Gastroesophageal sphincter (tissue), 4 donors: ENCODE data around the gene DPEP3. TPM values are rescaled to one million over a fixed set of nuclear protein-coding genes. Genes with fewer than 3 reads are reported as not detected.

ENCODE experiments used
- ATAC-seq: fragments of 150-250 bp; one replicate; pipeline ENCODE4 v1.9.1; 2016; ENCODE audit warnings: mild to moderate bottlenecking, moderate library complexity
- H3K27ac ChIP-seq, 4 donors: fragments of 200-600 bp; sonication (generic) in 3 of 4; 1 replicate in 3 of 4; 2 replicates in 1 of 4; pipeline ENCODE4 v1.5.1; 2016 to 2019
- H3K27me3 ChIP-seq: fragments of 200-600 bp; sonication (generic); one replicate; pipeline ENCODE4 v1.5.1; 2019
- H3K36me3 ChIP-seq, 2 donors: fragments of 200-600 bp; sonication (generic); one replicate each; pipeline ENCODE4 v1.5.1; 2019; ENCODE audit warnings: control low read depth in 1 of 2
- H3K4me1 ChIP-seq, 3 donors: fragments of 200-600 bp; sonication (generic); 1 replicate in 2 of 3; 2 replicates in 1 of 3; pipeline ENCODE4 v1.5.1; 2016 to 2019; ENCODE audit warnings: control low read depth in 2 of 3
- H3K4me3 ChIP-seq, 2 donors: fragments of 200-600 bp; sonication (generic); one replicate each; pipeline ENCODE4 v1.5.1; 2019; ENCODE audit warnings: mild to moderate bottlenecking in 1 of 2, moderate library complexity in 1 of 2
- H3K9me3 ChIP-seq, 3 donors: fragments of 200-600 bp; sonication (generic); one replicate each; pipeline ENCODE4 v1.5.1; 2017 to 2019; ENCODE audit warnings: control low read depth in 2 of 3
- CTCF ChIP-seq, 4 experiments: fragments of 200-600 bp in 2 of 4; fragments of 450-650 bp in 2 of 4; sonication (generic) in 1 of 4; IDR thresholded peaks; one replicate each; pipeline ENCODE4 v1.5.1; 2017 to 2019; ENCODE audit warnings: antibody characterized with exemption in 4 of 4, mild to moderate bottlenecking in 2 of 4, moderate library complexity in 2 of 4
- EP300 ChIP-seq: sonication (generic); formaldehyde crosslinking; IDR thresholded peaks from one replicate; pipeline ENCODE4 v1.6.1; 2017; ENCODE audit warnings: antibody characterized with exemption, mild to moderate bottlenecking
- POLR2A ChIP-seq, 2 donors: fragments of 450-650 bp; IDR thresholded peaks; one replicate each; pipeline ENCODE4 v1.6.1; 2017; ENCODE audit warnings: antibody characterized with exemption in 2 of 2, mild to moderate bottlenecking in 2 of 2, moderate library complexity in 1 of 2
- POLR2AphosphoS5 ChIP-seq: sonication (generic); formaldehyde crosslinking; IDR thresholded peaks from one replicate; pipeline ENCODE4 v1.6.1; 2017; ENCODE audit warnings: antibody characterized with exemption
- WGBS, 2 donors: methylation state at CpG; one replicate each; pipeline ENCODE4 v1.1.5; 2018; ENCODE audit warnings: low coverage in 1 of 2; 5-methylcytosine and 5-hydroxymethylcytosine counted together
- total RNA-seq, 4 donors: library from RNA; depleted of rRNA; stranded (reverse); fragments of >200 nt; gene quantifications; one replicate each; pipeline ENCODE4 v1.1.0, GENCODE V29; 2016

DPEP3 gene
- total RNA-seq, 4 donors from 2014 or later: 1.4 TPM; not detected in 3

DNA sequence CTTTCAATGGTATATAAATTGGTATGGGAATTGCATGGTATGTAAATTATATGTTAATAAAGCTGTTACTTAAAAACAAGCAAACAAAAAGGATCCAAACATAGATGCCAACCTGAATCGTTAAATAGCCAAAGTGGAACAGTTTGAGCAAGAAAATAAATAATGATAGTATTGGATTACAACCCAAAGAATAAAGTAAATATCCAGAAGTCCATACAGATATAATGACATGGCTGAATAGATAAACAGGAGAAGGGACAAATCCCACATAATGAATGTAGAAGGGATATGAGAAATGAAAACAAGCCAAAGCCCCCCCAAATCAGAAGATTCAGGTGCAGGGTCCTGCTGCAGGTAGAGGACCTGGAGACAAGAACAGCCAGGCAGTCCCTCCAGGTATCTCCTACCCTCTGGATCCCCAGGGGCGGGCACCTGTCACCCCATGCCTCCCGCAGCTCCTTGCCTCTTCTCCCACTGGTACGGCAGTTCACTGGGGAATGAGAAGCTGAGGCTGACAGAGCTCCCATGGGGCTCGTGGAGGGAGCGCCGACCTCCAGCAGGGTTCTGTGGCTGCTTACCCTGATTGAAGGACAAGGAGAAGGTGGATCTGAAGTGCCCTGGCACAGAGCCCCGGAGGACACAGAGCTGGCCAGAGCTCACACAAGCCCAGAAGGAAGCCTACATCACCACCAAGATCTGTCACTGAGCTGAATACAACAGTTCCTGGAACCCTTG, 26.5 kb downstream of the DPEP3 start:
- TF ChIP-seq POLR2AphosphoS5 (no peak), CTCF (IDR thresholded peaks at IDR 0.05) (no peak), EP300 (no peak), POLR2A (IDR thresholded peaks at IDR 0.05) (no peak)
- Histone ChIP-seq H3K27ac (peak overlapping the region in 3 of 4 donors; percentile 14 to 41 (median 27)), H3K4me3 (no peak overlapping the region), H3K27me3 (no peaks in the 10 kb centered on the region), H3K36me3 (peaks cover 0 to 100% of the 10 kb centered on the region in 2 donors), H3K4me1 (peaks cover 0 to 45% (median 12%) of the 10 kb centered on the region in 3 donors), H3K9me3 (no peaks in the 10 kb centered on the region)
- ATAC-seq: no peak
- WGBS, 2 donors: 83 to 84% methylated on average over 3 to 4 of the region's 8 CpGs

DNA sequence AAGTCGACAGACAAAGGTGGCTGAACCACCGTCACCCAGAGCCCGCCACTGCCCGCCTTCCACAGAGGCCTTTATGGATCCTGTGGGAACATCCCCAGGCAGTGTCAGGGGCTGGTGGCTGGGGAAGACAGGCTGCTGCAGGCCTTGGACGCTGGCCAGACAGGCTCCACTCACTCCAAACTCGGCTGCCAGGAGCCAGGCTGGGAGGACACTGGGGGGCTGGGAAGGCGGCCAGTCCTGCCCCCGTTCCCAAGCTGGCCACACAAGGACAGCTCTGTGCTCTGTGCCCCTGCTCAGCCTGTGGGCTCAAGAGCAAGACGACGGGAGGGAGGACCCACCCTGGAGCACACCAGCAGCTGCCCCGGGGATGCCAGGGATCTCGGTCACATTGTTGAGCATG, 28.8 kb downstream of the DPEP3 start:
- no peaks in the 10 kb centered on the region for H3K27me3 ChIP-seq
- peak overlapping the region in 3 of 4 donors; percentile 38 to 70 (median 64) for H3K27ac ChIP-seq

DNA sequence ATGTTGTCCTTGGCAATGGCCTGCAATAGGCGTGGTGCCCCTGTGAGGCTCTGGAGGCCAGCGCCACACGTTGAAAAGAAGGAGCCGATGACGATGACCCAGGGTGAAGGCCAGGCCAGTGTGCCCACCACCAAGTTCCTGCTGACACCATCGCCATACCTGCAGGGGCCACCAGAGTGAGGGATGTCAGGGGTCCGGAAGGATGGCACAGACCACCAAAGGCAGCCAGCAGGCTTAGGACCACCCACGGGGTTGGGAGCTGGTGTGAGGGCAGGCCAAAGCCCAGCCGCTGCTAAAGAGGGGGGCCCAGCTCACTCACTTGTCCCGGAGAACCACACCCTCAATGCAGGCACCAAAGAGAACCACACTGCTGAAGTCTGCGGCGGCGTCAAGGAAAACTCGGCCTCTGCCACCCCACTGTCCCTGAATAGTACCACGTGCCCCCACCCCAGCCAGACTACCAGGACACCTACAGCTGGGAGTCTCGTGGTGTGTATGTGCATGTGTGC, 29.9 kb downstream of the DPEP3 start:
- 69 to 82% methylated on average over 2 to 3 of the region's 16 CpGs for WGBS, 2 donors
- Histone ChIP-seq H3K4me3 (no peak overlapping the region), H3K27ac (peak overlapping the region in 2 of 4 donors; percentile 38 to 64), H3K9me3 (no peaks in the 10 kb centered on the region), H3K4me1 (peaks cover 0 to 51% (median 11%) of the 10 kb centered on the region in 3 donors), H3K36me3 (peaks cover 0 to 100% of the 10 kb centered on the region in 2 donors), H3K27me3 (no peaks in the 10 kb centered on the region)
- ATAC-seq: no peak
- no peak for TF ChIP-seq EP300
- TF ChIP-seq POLR2A (IDR thresholded peaks at IDR 0.05): no peak
- no peak for TF ChIP-seq POLR2AphosphoS5

More for the DNA sequence above, 28.8 kb downstream of the DPEP3 start:
- no peak for ATAC-seq
- Histone ChIP-seq H3K4me1 (peaks cover 0 to 42% (median 11%) of the 10 kb centered on the region in 3 donors), H3K9me3 (no peaks in the 10 kb centered on the region), H3K4me3 (no peak overlapping the region), H3K36me3 (peaks cover 0 to 100% of the 10 kb centered on the region in 2 donors)
- WGBS, 2 donors: 60% methylated on average over 2 of the region's 12 CpGs; no CpG with 5 or more reads in 1 of the 2 donors
- TF ChIP-seq EP300: no peak
- TF ChIP-seq POLR2AphosphoS5: peak; percentile 26

DNA sequence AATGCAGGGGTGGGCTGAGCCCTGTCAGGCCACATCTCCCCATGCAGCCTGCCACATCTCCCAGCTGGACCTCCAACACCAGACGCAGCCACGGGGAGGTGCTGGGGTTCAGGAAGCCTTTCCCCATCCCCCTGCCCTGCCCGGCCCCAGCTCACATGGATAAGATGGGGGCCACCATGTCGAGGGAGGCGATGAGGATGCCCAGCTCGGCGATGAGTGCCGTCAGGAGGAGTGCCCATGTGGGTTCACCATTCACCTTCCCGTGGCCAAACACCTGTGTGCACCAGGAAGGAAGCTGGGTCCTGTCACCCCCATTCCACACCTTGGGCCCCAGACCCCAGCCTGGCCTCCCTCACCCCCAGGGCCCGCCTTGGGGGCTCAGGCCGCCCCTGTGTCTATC, 30.7 kb downstream of the DPEP3 start:
- 70% methylated on average over 2 of the region's 11 CpGs; no CpG with 5 or more reads in 1 of the 2 donors for WGBS, 2 donors
- no peak for ATAC-seq
- Histone ChIP-seq H3K36me3 (peaks cover 0 to 100% of the 10 kb centered on the region in 2 donors), H3K27ac (peak overlapping the region in 1 of 4 donors; percentile 13), H3K4me3 (no peak overlapping the region), H3K4me1 (peaks cover 0 to 53% (median 17%) of the 10 kb centered on the region in 3 donors), H3K9me3 (no peaks in the 10 kb centered on the region), H3K27me3 (no peaks in the 10 kb centered on the region)
- no peak for TF ChIP-seq POLR2AphosphoS5
- no peak for TF ChIP-seq EP300
- TF ChIP-seq CTCF (IDR thresholded peaks at IDR 0.05): no peak
- no peak for TF ChIP-seq POLR2A (IDR thresholded peaks at IDR 0.05)

GRCh38 chr16:67948015-67948414, 32.3 kb downstream of the DPEP3 start:
- Histone ChIP-seq H3K27ac (peak overlapping the region in 2 of 4 donors; percentile 79 to 84), H3K9me3 (no peaks in the 10 kb centered on the region), H3K36me3 (peaks cover 0 to 95% of the 10 kb centered on the region in 2 donors), H3K4me3 (no peak overlapping the region), H3K27me3 (no peaks in the 10 kb centered on the region), H3K4me1 (peaks cover 0 to 61% (median 31%) of the 10 kb centered on the region in 3 donors)
- no peak for TF ChIP-seq EP300
- TF ChIP-seq CTCF (IDR thresholded peaks at IDR 0.05): no peak
- no peak for TF ChIP-seq POLR2AphosphoS5
- no peak for TF ChIP-seq POLR2A (IDR thresholded peaks at IDR 0.05)
- ATAC-seq: no peak
- 85% methylated on average over 4 of the region's 15 CpGs; no CpG with 5 or more reads in 1 of the 2 donors for WGBS, 2 donors
